Nephron progenitor cell (in vitro differentiated cells): ENCODE data around the gene DNPH1.

Experiments used
- DNase-seq: peaks from one replicate; pipeline ENCODE4 v3.0.0; 2021
- H3K27ac Mint-ChIP-seq: 2 replicates; pipeline ENCODE4 v1.8.0; 2021; ENCODE audit warnings: mild to moderate bottlenecking, moderate library complexity, mixed read lengths
- H3K27me3 Mint-ChIP-seq: 2 replicates; pipeline ENCODE4 v1.8.0; 2021; ENCODE audit warnings: mild to moderate bottlenecking, low read depth, mixed read lengths; ENCODE audit not compliant: poor library complexity
- H3K36me3 Mint-ChIP-seq: 2 replicates; pipeline ENCODE4 v1.8.0; 2021; ENCODE audit warnings: low read depth, mixed read lengths
- H3K4me1 Mint-ChIP-seq: 2 replicates; pipeline ENCODE4 v1.8.0; 2021; ENCODE audit warnings: mixed read lengths
- H3K4me3 Mint-ChIP-seq: 2 replicates; pipeline ENCODE4 v1.8.0; 2021; ENCODE audit warnings: mild to moderate bottlenecking, moderate library complexity, mixed read lengths
- H3K9me3 Mint-ChIP-seq: 2 replicates; pipeline ENCODE4 v1.8.0; 2021; ENCODE audit warnings: mild to moderate bottlenecking, moderate library complexity, mixed read lengths
- CTCF ChIP-seq: fragments of 200-600 bp; sonication (generic); IDR thresholded peaks from 2 replicates; pipeline ENCODE4 v1.5.0; 2021; ENCODE audit warnings: antibody characterized with exemption

DNPH1 gene

GRCh38 chr6:43261198-43261597 is 31.9 kb upstream of the DNPH1 start:
- H3K4me3 Mint-ChIP-seq: no peak overlapping the region
- peaks cover 24% of the 10 kb centered on the region for H3K4me1 Mint-ChIP-seq
- no peak for DNase-seq
- H3K36me3 Mint-ChIP-seq: no peaks in the 10 kb centered on the region
- no peak overlapping the region for H3K27ac Mint-ChIP-seq
- no peak for TF ChIP-seq CTCF
- no peaks in the 10 kb centered on the region for H3K9me3 Mint-ChIP-seq
- peaks cover 24% of the 10 kb centered on the region for H3K27me3 Mint-ChIP-seq

DNA sequence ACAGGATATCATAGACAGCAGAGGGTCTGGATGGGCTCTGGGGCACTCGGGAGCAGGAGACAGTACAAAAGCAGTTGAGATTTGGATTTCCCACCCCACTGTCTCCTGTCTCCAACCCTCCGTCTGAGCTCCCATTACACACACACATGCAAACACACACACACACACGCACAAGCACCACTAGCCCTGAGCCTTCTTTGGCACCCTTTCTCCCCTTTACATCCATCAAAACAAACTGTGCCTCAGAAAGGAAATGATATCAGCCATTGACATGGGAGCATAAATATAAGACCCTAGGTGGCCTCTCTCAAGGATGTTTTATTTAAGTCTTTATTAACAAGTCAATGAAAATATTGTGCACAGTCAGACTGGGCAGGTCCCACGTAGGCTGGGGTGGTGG is 31.5 kb upstream of the DNPH1 start:
- H3K4me1 Mint-ChIP-seq: peaks cover 24% of the 10 kb centered on the region
- peaks cover 20% of the 10 kb centered on the region for H3K27me3 Mint-ChIP-seq
- no peak overlapping the region for H3K4me3 Mint-ChIP-seq
- no peaks in the 10 kb centered on the region for H3K9me3 Mint-ChIP-seq
- no peaks in the 10 kb centered on the region for H3K36me3 Mint-ChIP-seq
- H3K27ac Mint-ChIP-seq: no peak overlapping the region
- DNase-seq: no peak
- TF ChIP-seq CTCF: no peak

- no peak for TF ChIP-seq CTCF
- DNase-seq: no peak
- Mint-ChIP-seq H3K27me3 (peaks cover 15% of the 10 kb centered on the region), H3K9me3 (no peaks in the 10 kb centered on the region), H3K36me3 (no peaks in the 10 kb centered on the region), H3K4me3 (no peak overlapping the region), H3K4me1 (peaks cover 24% of the 10 kb centered on the region), H3K27ac (no peak overlapping the region)
Measured at GRCh38 chr6:43258807-43259686, 29.8 kb upstream of the DNPH1 start.

DNA sequence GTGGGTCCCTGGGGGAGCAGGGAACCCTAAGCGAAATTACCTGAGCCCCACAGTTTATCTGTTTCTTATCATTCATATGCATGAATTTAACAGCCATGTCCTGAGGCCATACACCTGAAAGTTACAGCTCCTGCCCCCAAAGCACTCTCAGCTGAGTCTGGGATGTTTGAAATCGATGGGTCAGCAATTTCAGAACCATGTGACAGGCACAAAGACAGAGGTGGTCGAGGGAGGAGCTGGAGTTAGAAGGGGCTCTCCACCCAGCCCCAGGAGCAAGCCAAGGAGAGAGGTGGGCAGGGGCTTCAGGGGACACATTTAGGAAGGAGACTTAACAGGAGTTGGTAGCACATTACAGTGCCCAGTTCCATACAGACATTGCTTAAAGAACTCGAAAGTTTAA is 28.9 kb upstream of the DNPH1 start:
- H3K4me3 Mint-ChIP-seq: no peak overlapping the region
- no peak for DNase-seq
- H3K27ac Mint-ChIP-seq: peak overlapping the region; percentile 52
- TF ChIP-seq CTCF: no peak
- H3K4me1 Mint-ChIP-seq: peaks cover 24% of the 10 kb centered on the region
- H3K36me3 Mint-ChIP-seq: no peaks in the 10 kb centered on the region
- peaks cover 19% of the 10 kb centered on the region for H3K27me3 Mint-ChIP-seq
- no peaks in the 10 kb centered on the region for H3K9me3 Mint-ChIP-seq

DNA sequence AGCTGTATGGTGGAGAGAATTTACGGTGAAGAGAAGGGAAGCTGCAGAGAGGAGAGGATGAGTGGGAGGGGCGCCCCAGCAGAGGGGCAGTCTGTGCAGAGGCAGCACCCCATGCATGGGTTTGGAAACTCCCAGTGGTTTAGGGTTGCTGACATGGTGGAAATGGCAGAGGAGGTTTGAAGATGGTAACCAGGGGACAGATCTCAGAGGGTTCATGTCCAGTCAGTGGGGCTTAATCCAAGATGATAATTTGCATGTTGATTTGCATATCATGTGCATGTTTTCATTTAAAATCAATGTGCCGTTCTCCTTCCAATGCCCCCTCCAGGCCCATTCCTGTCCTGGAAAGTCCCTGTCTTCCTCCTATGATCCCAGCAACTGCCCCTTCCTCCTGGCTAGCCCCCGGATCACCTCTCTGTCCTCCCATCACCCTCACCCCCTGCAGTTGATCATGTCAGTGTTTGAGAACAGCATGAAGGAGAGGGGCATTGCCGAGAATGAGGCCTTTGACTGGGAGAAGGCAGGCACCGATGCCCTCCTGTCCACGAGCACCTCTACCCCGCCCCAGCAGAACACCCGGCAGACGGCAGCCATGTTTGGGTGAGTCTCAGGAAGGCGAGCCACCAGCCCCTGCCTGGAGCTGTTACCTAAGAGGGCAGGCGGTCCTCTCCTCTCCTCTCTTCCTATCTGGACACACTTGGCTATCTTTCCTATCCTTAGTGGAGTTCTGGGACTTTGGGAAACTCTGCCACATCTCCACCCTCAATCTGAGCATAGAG is 28.3 kb upstream of the DNPH1 start:
- DNase-seq: no peak
- Mint-ChIP-seq H3K9me3 (no peaks in the 10 kb centered on the region), H3K4me3 (no peak overlapping the region), H3K4me1 (peaks cover 24% of the 10 kb centered on the region), H3K36me3 (no peaks in the 10 kb centered on the region), H3K27me3 (peaks cover 25% of the 10 kb centered on the region), H3K27ac (peak overlapping the region; percentile 52)
- no peak for TF ChIP-seq CTCF
